Right lobe of liver (tissue), 4 donors: ENCODE data around the gene LSS.

ENCODE experiments used
- CTCF ChIP-seq, 4 donors: fragments of 200-600 bp in 3 of 4; fragments of 450-650 bp in 1 of 4; IDR thresholded peaks; one replicate each; pipeline versions ENCODE4 v1.5.1 to v1.8.0; 2016 to 2022; ENCODE audit warnings: antibody characterized with exemption in 4 of 4, mild to moderate bottlenecking in 2 of 4
- POLR2A ChIP-seq: fragments of 450-650 bp; IDR thresholded peaks from one replicate; pipeline ENCODE4 v1.6.1; 2017; ENCODE audit warnings: antibody characterized with exemption, mild to moderate bottlenecking
- donor health status: DM: no; HTN: no; CAD: no.
- donor health status: DM: no; HTN: no; CAD: no.
- donor health status: DM: no; HTN: yes; CAD: no.

- TF ChIP-seq POLR2A: no peak
- TF ChIP-seq CTCF (IDR thresholded peaks at IDR 0.05): no peak
Measured at GRCh38 chr21:46188226-46189212, 40.1 kb downstream of the LSS start.
